Measurements from ENCODE around the gene DLGAP1.

DLGAP1 gene

GRCh38 chr18:3784949-3785348 lies 670.2 kb downstream of the DLGAP1 start:
- Mint-ChIP-seq H3K27me3 (peaks cover 21% of the 10 kb centered on the region), H3K27ac (no peak overlapping the region), H3K36me3 (ENCODE audit: low read depth) (no peaks in the 10 kb centered on the region), H3K9me3 (no peaks in the 10 kb centered on the region), H3K4me3 (no peak overlapping the region), H3K4me1 (ENCODE audit: low read depth) (no peaks in the 10 kb centered on the region)
- no peak for DNase-seq

GRCh38 chr18:3782901-3783300 lies 672.2 kb downstream of the DLGAP1 start:
- Mint-ChIP-seq H3K4me1 (ENCODE audit: low read depth) (no peaks in the 10 kb centered on the region), H3K4me3 (no peak overlapping the region), H3K27ac (no peak overlapping the region), H3K36me3 (ENCODE audit: low read depth) (no peaks in the 10 kb centered on the region), H3K27me3 (peaks cover 12% of the 10 kb centered on the region), H3K9me3 (no peaks in the 10 kb centered on the region)
- DNase-seq: no peak

DNA sequence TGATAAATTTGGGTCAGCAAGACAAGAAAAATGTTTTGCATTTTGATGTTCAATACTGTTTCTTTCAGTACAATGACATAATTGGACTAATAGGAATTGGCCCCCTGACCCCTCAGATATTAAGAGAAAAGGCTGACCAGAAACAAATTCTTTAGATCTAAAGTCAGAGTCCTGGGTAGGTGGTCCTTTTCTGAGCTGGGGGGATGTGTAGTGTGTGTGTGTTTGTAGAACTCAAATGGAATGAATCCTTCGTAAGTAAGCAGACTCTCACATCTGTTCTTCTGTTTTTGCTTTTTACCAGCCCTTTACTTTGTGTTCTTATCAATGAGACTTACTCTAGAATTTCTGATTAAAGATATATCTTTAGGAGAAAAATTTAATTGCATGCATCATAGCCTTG lies 677.4 kb downstream of the DLGAP1 start:
- H3K27ac Mint-ChIP-seq: no peak overlapping the region
- H3K27me3 Mint-ChIP-seq: peaks cover 5% of the 10 kb centered on the region
- no peaks in the 10 kb centered on the region for H3K4me1 Mint-ChIP-seq (ENCODE audit: low read depth)
- H3K4me3 Mint-ChIP-seq: no peak overlapping the region
- DNase-seq: no peak
- H3K9me3 Mint-ChIP-seq: no peaks in the 10 kb centered on the region
- H3K36me3 Mint-ChIP-seq (ENCODE audit: low read depth): no peaks in the 10 kb centered on the region

GRCh38 chr18:3777122-3777521 lies 678.0 kb downstream of the DLGAP1 start:
- no peak overlapping the region for H3K4me3 Mint-ChIP-seq
- peaks cover under 1% of the 10 kb centered on the region for H3K4me1 Mint-ChIP-seq (ENCODE audit: low read depth)
- H3K9me3 Mint-ChIP-seq: no peaks in the 10 kb centered on the region
- peaks cover 5% of the 10 kb centered on the region for H3K27me3 Mint-ChIP-seq
- no peaks in the 10 kb centered on the region for H3K36me3 Mint-ChIP-seq (ENCODE audit: low read depth)
- DNase-seq: no peak
- no peak overlapping the region for H3K27ac Mint-ChIP-seq

DNA sequence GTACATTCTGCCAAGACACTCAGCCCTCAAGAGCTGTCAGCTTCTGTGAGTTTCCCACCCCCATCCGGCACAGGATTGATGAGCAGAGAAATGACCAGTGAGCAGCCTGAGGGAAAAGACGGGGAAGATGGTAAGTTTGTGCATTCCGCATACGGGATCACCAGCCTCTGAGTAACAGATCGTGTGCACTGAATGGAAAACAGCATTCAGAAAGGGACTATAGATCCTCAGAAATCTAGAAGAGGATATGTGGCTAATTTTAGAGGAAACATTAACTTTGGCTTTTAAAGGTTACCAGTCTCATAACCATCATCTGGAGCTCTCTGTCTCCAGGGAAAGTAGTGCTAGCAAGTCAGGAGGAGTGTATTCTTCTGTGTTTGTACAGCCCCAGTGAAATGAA lies 679.1 kb downstream of the DLGAP1 start:
- Mint-ChIP-seq H3K27me3 (peaks cover 11% of the 10 kb centered on the region), H3K36me3 (ENCODE audit: low read depth) (no peaks in the 10 kb centered on the region), H3K9me3 (no peaks in the 10 kb centered on the region), H3K4me3 (no peak overlapping the region), H3K27ac (no peak overlapping the region), H3K4me1 (ENCODE audit: low read depth) (peaks cover 9% of the 10 kb centered on the region)
- no peak for DNase-seq

GRCh38 chr18:3773303-3773702 lies 681.8 kb downstream of the DLGAP1 start:
- H3K4me3 Mint-ChIP-seq: no peak overlapping the region
- DNase-seq: no peak
- H3K27ac Mint-ChIP-seq: no peak overlapping the region
- no peaks in the 10 kb centered on the region for H3K36me3 Mint-ChIP-seq (ENCODE audit: low read depth)
- H3K9me3 Mint-ChIP-seq: no peaks in the 10 kb centered on the region
- H3K27me3 Mint-ChIP-seq: peaks cover 36% of the 10 kb centered on the region
- peaks cover 13% of the 10 kb centered on the region for H3K4me1 Mint-ChIP-seq (ENCODE audit: low read depth)

GRCh38 chr18:3771121-3771971 lies 683.8 kb downstream of the DLGAP1 start:
- H3K27ac Mint-ChIP-seq: no peak overlapping the region
- H3K9me3 Mint-ChIP-seq: no peaks in the 10 kb centered on the region
- H3K27me3 Mint-ChIP-seq: peaks cover 52% of the 10 kb centered on the region
- peak overlapping the region; percentile 54 for H3K4me3 Mint-ChIP-seq
- H3K4me1 Mint-ChIP-seq (ENCODE audit: low read depth): peaks cover 13% of the 10 kb centered on the region
- no peaks in the 10 kb centered on the region for H3K36me3 Mint-ChIP-seq (ENCODE audit: low read depth)
- DNase-seq: peak; percentile 89

GRCh38 chr18:3761266-3761665 lies 693.8 kb downstream of the DLGAP1 start:
- H3K27ac Mint-ChIP-seq: no peak overlapping the region
- H3K36me3 Mint-ChIP-seq (ENCODE audit: low read depth): no peaks in the 10 kb centered on the region
- peaks cover 14% of the 10 kb centered on the region for H3K27me3 Mint-ChIP-seq
- H3K4me3 Mint-ChIP-seq: no peak overlapping the region
- no peaks in the 10 kb centered on the region for H3K4me1 Mint-ChIP-seq (ENCODE audit: low read depth)
- DNase-seq: no peak
- H3K9me3 Mint-ChIP-seq: peaks cover 5% of the 10 kb centered on the region

DNA sequence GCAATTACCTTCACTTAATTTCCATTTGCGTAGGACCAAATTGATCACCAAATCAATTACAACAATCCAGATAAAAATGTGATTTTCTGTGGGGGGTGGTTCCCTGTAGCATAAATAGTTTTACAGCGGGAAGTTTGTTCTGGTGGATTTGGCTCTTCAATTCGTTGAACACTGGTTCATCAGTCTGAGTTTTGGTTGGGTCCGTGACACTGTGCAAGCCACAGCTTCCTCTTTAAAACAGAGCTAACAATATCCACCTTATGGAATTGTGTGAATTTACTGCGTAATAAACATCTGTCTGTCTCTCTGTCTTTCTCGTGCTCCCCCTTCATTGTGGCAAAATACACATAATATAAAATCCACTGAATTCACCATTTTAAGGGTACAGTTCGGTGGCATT lies 694.4 kb downstream of the DLGAP1 start:
- Mint-ChIP-seq H3K36me3 (ENCODE audit: low read depth) (no peaks in the 10 kb centered on the region), H3K9me3 (peaks cover 5% of the 10 kb centered on the region), H3K4me3 (no peak overlapping the region), H3K27me3 (peaks cover 12% of the 10 kb centered on the region), H3K4me1 (ENCODE audit: low read depth) (no peaks in the 10 kb centered on the region), H3K27ac (no peak overlapping the region)
- DNase-seq: no peak

GRCh38 chr18:3759099-3759498 lies 696.0 kb downstream of the DLGAP1 start:
- Mint-ChIP-seq H3K4me3 (no peak overlapping the region), H3K27ac (no peak overlapping the region), H3K36me3 (ENCODE audit: low read depth) (no peaks in the 10 kb centered on the region), H3K27me3 (peaks cover 7% of the 10 kb centered on the region), H3K4me1 (ENCODE audit: low read depth) (no peaks in the 10 kb centered on the region), H3K9me3 (peaks cover 3% of the 10 kb centered on the region)
- DNase-seq: no peak

DNA sequence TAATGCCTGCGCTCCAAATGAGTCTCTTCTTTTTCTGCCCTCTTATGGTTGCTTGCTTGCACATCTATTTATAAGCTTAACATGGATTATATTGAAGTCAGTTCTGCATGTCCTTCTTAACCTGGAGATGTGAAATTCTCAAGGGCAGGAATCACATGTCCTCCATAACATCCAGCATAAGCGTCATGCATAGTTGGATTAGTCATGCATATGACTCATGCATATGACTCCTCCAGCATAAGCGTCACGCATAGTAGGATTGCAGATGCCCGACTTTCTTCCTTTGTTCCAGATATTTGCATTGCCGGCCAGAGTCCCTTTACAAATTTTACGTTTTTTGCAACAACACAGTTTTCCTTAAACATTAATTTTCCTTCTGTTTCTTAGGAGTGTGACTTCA lies 696.6 kb downstream of the DLGAP1 start:
- H3K36me3 Mint-ChIP-seq (ENCODE audit: low read depth): no peaks in the 10 kb centered on the region
- H3K4me1 Mint-ChIP-seq (ENCODE audit: low read depth): no peaks in the 10 kb centered on the region
- no peak for DNase-seq
- peaks cover 3% of the 10 kb centered on the region for H3K27me3 Mint-ChIP-seq
- H3K27ac Mint-ChIP-seq: no peak overlapping the region
- H3K9me3 Mint-ChIP-seq: peaks cover 3% of the 10 kb centered on the region
- no peak overlapping the region for H3K4me3 Mint-ChIP-seq

GRCh38 chr18:3757361-3757760 lies 697.7 kb downstream of the DLGAP1 start:
- DNase-seq: no peak
- H3K27ac Mint-ChIP-seq: no peak overlapping the region
- no peaks in the 10 kb centered on the region for H3K36me3 Mint-ChIP-seq (ENCODE audit: low read depth)
- H3K9me3 Mint-ChIP-seq: peaks cover 3% of the 10 kb centered on the region
- no peaks in the 10 kb centered on the region for H3K4me1 Mint-ChIP-seq (ENCODE audit: low read depth)
- no peak overlapping the region for H3K4me3 Mint-ChIP-seq
- H3K27me3 Mint-ChIP-seq: peaks cover 9% of the 10 kb centered on the region

DNA sequence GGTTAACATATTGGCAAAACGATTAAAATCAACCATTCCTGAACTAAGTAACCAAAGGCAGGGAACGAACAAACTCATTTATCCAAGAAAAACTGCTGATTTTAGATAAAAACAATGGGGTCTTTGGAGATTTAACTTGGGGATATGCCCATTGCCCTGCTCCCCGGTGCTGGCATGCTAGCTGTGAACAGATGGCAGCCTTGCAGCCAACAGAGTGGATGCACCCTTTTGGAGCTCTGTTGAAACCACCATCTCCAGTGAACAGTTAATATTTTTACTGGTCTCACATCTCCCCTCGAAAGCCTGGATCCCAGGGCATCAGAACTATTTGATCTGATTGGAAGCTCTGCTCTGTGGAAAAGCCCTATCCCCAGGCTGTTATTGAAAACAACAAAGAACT lies 702.0 kb downstream of the DLGAP1 start:
- Mint-ChIP-seq H3K4me3 (no peak overlapping the region), H3K36me3 (ENCODE audit: low read depth) (no peaks in the 10 kb centered on the region), H3K27me3 (peaks cover 11% of the 10 kb centered on the region), H3K27ac (no peak overlapping the region), H3K4me1 (ENCODE audit: low read depth) (no peaks in the 10 kb centered on the region), H3K9me3 (peaks cover 3% of the 10 kb centered on the region)
- DNase-seq: no peak

DNA sequence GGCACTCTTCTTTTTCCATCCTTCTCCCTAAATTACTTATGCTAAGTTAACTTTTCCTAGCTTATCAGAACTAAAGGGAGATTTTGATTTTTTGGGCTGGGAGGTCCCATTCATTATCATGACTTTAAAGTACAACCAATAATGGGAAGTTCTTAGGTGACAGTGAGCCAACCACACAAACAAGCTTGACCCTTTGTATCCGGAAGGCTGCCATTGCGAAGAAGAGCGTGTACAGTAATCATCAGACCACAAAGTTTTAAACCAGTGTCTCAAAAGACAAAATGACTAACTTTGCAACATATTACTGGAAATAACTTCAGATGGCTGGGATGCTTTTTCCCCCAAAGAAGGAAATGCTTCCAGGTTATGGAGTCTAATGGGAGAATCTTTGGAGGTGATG lies 707.0 kb downstream of the DLGAP1 start:
- H3K4me3 Mint-ChIP-seq: no peak overlapping the region
- H3K4me1 Mint-ChIP-seq (ENCODE audit: low read depth): no peaks in the 10 kb centered on the region
- peaks cover 13% of the 10 kb centered on the region for H3K27me3 Mint-ChIP-seq
- no peak overlapping the region for H3K27ac Mint-ChIP-seq
- H3K36me3 Mint-ChIP-seq (ENCODE audit: low read depth): no peaks in the 10 kb centered on the region
- no peak for DNase-seq
- no peaks in the 10 kb centered on the region for H3K9me3 Mint-ChIP-seq

- no peak for DNase-seq
- H3K27ac Mint-ChIP-seq: no peak overlapping the region
- no peaks in the 10 kb centered on the region for H3K36me3 Mint-ChIP-seq (ENCODE audit: low read depth)
- H3K4me3 Mint-ChIP-seq: no peak overlapping the region
- no peaks in the 10 kb centered on the region for H3K9me3 Mint-ChIP-seq
- peaks cover 8% of the 10 kb centered on the region for H3K27me3 Mint-ChIP-seq
- H3K4me1 Mint-ChIP-seq (ENCODE audit: low read depth): no peaks in the 10 kb centered on the region
Observed at GRCh38 chr18:3747176-3747973, 707.7 kb downstream of the DLGAP1 start.

Data from activated T-cell treated with anti-CD3 and anti-CD28 coated beads, Interleukin-2, amount 50 U/mL, for 24 hours (primary cell).